Stimulated activated naive B cell treated with anti-CD40 and anti-IgM and Interleukin-4, amounts not matched to agents 10 μg/mL and 1 μg/mL and 100 μg/mL, for 72 hours (primary cell): ENCODE measurements around the gene KCTD21.

ENCODE experiments used
- ATAC-seq, 2 donors: fragments of 150-1000 bp; cut with Tn5 transposase; replicated peaks; 2 replicates each; pipeline ENCODE4 v1.10.0; 2021; ENCODE audit warnings: moderate library complexity in 1 of 2
- DNase-seq: peaks from one replicate; pipeline ENCODE4 v3.0.0; 2021
- H3K27ac Mint-ChIP-seq: one replicate; pipeline ENCODE4 v1.8.0; 2022; ENCODE audit warnings: mild to moderate bottlenecking, mixed read lengths
- H3K27me3 Mint-ChIP-seq, 2 donors: one replicate each; pipeline ENCODE4 v1.8.0; 2022; ENCODE audit warnings: mixed read lengths in 2 of 2
- H3K36me3 Mint-ChIP-seq, 2 donors: one replicate each; pipeline ENCODE4 v1.8.0; 2022; ENCODE audit warnings: mixed read lengths in 2 of 2, mild to moderate bottlenecking in 1 of 2
- H3K4me1 Mint-ChIP-seq, 2 donors: one replicate each; pipeline ENCODE4 v1.8.0; 2022; ENCODE audit warnings: mixed read lengths in 2 of 2, mild to moderate bottlenecking in 1 of 2
- H3K4me3 Mint-ChIP-seq, 2 donors: one replicate each; pipeline ENCODE4 v1.8.0; 2022; ENCODE audit warnings: mild to moderate bottlenecking in 2 of 2, mixed read lengths in 2 of 2, moderate library complexity in 1 of 2
- H3K9me3 Mint-ChIP-seq, 2 donors: one replicate each; pipeline ENCODE4 v1.8.0; 2022; ENCODE audit warnings: mixed read lengths in 2 of 2, mild to moderate bottlenecking in 1 of 2

The KCTD21 gene

GRCh38 chr11:78164471-78164870 is 24.0 kb downstream of the KCTD21 start:
- H3K36me3 Mint-ChIP-seq: no peaks in the 10 kb centered on the region
- no peaks in the 10 kb centered on the region for H3K27me3 Mint-ChIP-seq
- ATAC-seq (no peak), DNase-seq (no peak)
- H3K4me1 Mint-ChIP-seq: no peaks in the 10 kb centered on the region
- no peaks in the 10 kb centered on the region for H3K9me3 Mint-ChIP-seq
- H3K27ac Mint-ChIP-seq: no peak overlapping the region
- H3K4me3 Mint-ChIP-seq: no peak overlapping the region

- no peak for ATAC-seq
Measured at GRCh38 chr11:78163828-78164227, 24.6 kb downstream of the KCTD21 start.

GRCh38 chr11:78161962-78162371 is 26.5 kb downstream of the KCTD21 start:
- H3K27me3 Mint-ChIP-seq: no peaks in the 10 kb centered on the region
- no peak overlapping the region for H3K27ac Mint-ChIP-seq
- ATAC-seq: no peak
- no peak for DNase-seq
- no peaks in the 10 kb centered on the region for H3K36me3 Mint-ChIP-seq
- H3K9me3 Mint-ChIP-seq: no peaks in the 10 kb centered on the region
- no peaks in the 10 kb centered on the region for H3K4me1 Mint-ChIP-seq
- no peak overlapping the region for H3K4me3 Mint-ChIP-seq

More at GRCh38 chr11:78163828-78164227, 24.6 kb downstream of the KCTD21 start:
- DNase-seq: no peak
- no peaks in the 10 kb centered on the region for H3K27me3 Mint-ChIP-seq
- H3K27ac Mint-ChIP-seq: no peak overlapping the region
- H3K4me1 Mint-ChIP-seq: no peaks in the 10 kb centered on the region
- no peak overlapping the region for H3K4me3 Mint-ChIP-seq
- no peaks in the 10 kb centered on the region for H3K9me3 Mint-ChIP-seq
- H3K36me3 Mint-ChIP-seq: no peaks in the 10 kb centered on the region

- ATAC-seq: no peak
- no peak overlapping the region for H3K27ac Mint-ChIP-seq
- H3K9me3 Mint-ChIP-seq: no peaks in the 10 kb centered on the region
- no peaks in the 10 kb centered on the region for H3K4me1 Mint-ChIP-seq
- no peak overlapping the region for H3K4me3 Mint-ChIP-seq
- H3K36me3 Mint-ChIP-seq: no peaks in the 10 kb centered on the region
- no peak for DNase-seq
- no peaks in the 10 kb centered on the region for H3K27me3 Mint-ChIP-seq
Measured at GRCh38 chr11:78161346-78161745, 27.1 kb downstream of the KCTD21 start.

GRCh38 chr11:78160557-78160956 is 27.9 kb downstream of the KCTD21 start:
- H3K4me1 Mint-ChIP-seq: no peaks in the 10 kb centered on the region
- no peaks in the 10 kb centered on the region for H3K27me3 Mint-ChIP-seq
- DNase-seq (no peak), ATAC-seq (no peak)
- no peaks in the 10 kb centered on the region for H3K9me3 Mint-ChIP-seq
- H3K36me3 Mint-ChIP-seq: no peaks in the 10 kb centered on the region
- H3K4me3 Mint-ChIP-seq: no peak overlapping the region
- H3K27ac Mint-ChIP-seq: no peak overlapping the region

GRCh38 chr11:78158987-78159652 is 29.3 kb downstream of the KCTD21 start:
- H3K4me1 Mint-ChIP-seq: no peaks in the 10 kb centered on the region
- no peak overlapping the region for H3K27ac Mint-ChIP-seq
- H3K36me3 Mint-ChIP-seq: no peaks in the 10 kb centered on the region
- H3K9me3 Mint-ChIP-seq: no peaks in the 10 kb centered on the region
- DNase-seq: no peak
- ATAC-seq: no peak
- H3K27me3 Mint-ChIP-seq: no peaks in the 10 kb centered on the region
- no peak overlapping the region for H3K4me3 Mint-ChIP-seq

- H3K27ac Mint-ChIP-seq: no peak overlapping the region
- H3K4me3 Mint-ChIP-seq: no peak overlapping the region
- ATAC-seq: no peak
- H3K9me3 Mint-ChIP-seq: no peaks in the 10 kb centered on the region
- no peak for DNase-seq
- H3K27me3 Mint-ChIP-seq: no peaks in the 10 kb centered on the region
- H3K36me3 Mint-ChIP-seq: no peaks in the 10 kb centered on the region
- no peaks in the 10 kb centered on the region for H3K4me1 Mint-ChIP-seq
Measured at GRCh38 chr11:78156127-78156844, 32.1 kb downstream of the KCTD21 start.

GRCh38 chr11:78151804-78152203 is 36.6 kb downstream of the KCTD21 start:
- H3K27ac Mint-ChIP-seq: no peak overlapping the region
- ATAC-seq (no peak), DNase-seq (no peak)
- H3K4me1 Mint-ChIP-seq: no peaks in the 10 kb centered on the region
- no peak overlapping the region for H3K4me3 Mint-ChIP-seq
- no peaks in the 10 kb centered on the region for H3K36me3 Mint-ChIP-seq
- H3K9me3 Mint-ChIP-seq: no peaks in the 10 kb centered on the region
- no peaks in the 10 kb centered on the region for H3K27me3 Mint-ChIP-seq

GRCh38 chr11:78150754-78151153 is 37.7 kb downstream of the KCTD21 start:
- no peaks in the 10 kb centered on the region for H3K9me3 Mint-ChIP-seq
- no peaks in the 10 kb centered on the region for H3K27me3 Mint-ChIP-seq
- DNase-seq: no peak
- peak overlapping the region; percentile 70 for H3K27ac Mint-ChIP-seq
- H3K4me1 Mint-ChIP-seq: no peaks in the 10 kb centered on the region
- H3K4me3 Mint-ChIP-seq: no peak overlapping the region
- no peaks in the 10 kb centered on the region for H3K36me3 Mint-ChIP-seq
- ATAC-seq: no peak

- Mint-ChIP-seq H3K4me1 (no peaks in the 10 kb centered on the region), H3K4me3 (no peak overlapping the region), H3K27me3 (no peaks in the 10 kb centered on the region), H3K36me3 (no peaks in the 10 kb centered on the region), H3K9me3 (no peaks in the 10 kb centered on the region), H3K27ac (peak overlapping the region; percentile 70)
- ATAC-seq (no peak), DNase-seq (no peak)
Measured at GRCh38 chr11:78150346-78150745, 38.1 kb downstream of the KCTD21 start.

GRCh38 chr11:78149646-78150045 is 38.8 kb downstream of the KCTD21 start:
- ATAC-seq (no peak), DNase-seq (no peak)
- Mint-ChIP-seq H3K4me3 (no peak overlapping the region), H3K9me3 (no peaks in the 10 kb centered on the region), H3K27me3 (no peaks in the 10 kb centered on the region), H3K27ac (no peak overlapping the region), H3K4me1 (peaks cover 0 to 6% of the 10 kb centered on the region in 2 donors), H3K36me3 (no peaks in the 10 kb centered on the region)

GRCh38 chr11:78147807-78148206 is 40.6 kb downstream of the KCTD21 start:
- H3K27ac Mint-ChIP-seq: no peak overlapping the region
- ATAC-seq (no peak), DNase-seq (no peak)
- no peak overlapping the region for H3K4me3 Mint-ChIP-seq
- peaks cover 0 to 3% of the 10 kb centered on the region in 2 donors for H3K9me3 Mint-ChIP-seq
- H3K36me3 Mint-ChIP-seq: peaks cover 0 to 9% of the 10 kb centered on the region in 2 donors
- H3K4me1 Mint-ChIP-seq: peaks cover 10 to 23% of the 10 kb centered on the region in 2 donors
- H3K27me3 Mint-ChIP-seq: no peaks in the 10 kb centered on the region

GRCh38 chr11:78145511-78146025 is 42.9 kb downstream of the KCTD21 start:
- no peaks in the 10 kb centered on the region for H3K27me3 Mint-ChIP-seq
- H3K36me3 Mint-ChIP-seq: peaks cover 0 to 14% of the 10 kb centered on the region in 2 donors
- H3K9me3 Mint-ChIP-seq: peaks cover 0 to 3% of the 10 kb centered on the region in 2 donors
- H3K4me1 Mint-ChIP-seq: peaks cover 18 to 39% of the 10 kb centered on the region in 2 donors
- no peak overlapping the region for H3K4me3 Mint-ChIP-seq
- H3K27ac Mint-ChIP-seq: peak overlapping the region; percentile 39
- ATAC-seq (no peak), DNase-seq (no peak)

- no peaks in the 10 kb centered on the region for H3K27me3 Mint-ChIP-seq
- no peak for ATAC-seq
- peaks cover 33 to 73% of the 10 kb centered on the region in 2 donors for H3K4me1 Mint-ChIP-seq
- H3K9me3 Mint-ChIP-seq: peaks cover 0 to 3% of the 10 kb centered on the region in 2 donors
- H3K36me3 Mint-ChIP-seq: peaks cover 15 to 41% of the 10 kb centered on the region in 2 donors
- DNase-seq: no peak
- no peak overlapping the region for H3K27ac Mint-ChIP-seq
- H3K4me3 Mint-ChIP-seq: peak overlapping the region; percentile 65 to 68
Measured at GRCh38 chr11:78140392-78141077, 47.9 kb downstream of the KCTD21 start.
